ENCODE measurements around the gene PPIP5K1. TPM values are rescaled to one million over a fixed set of nuclear protein-coding genes. Genes with fewer than 3 reads are reported as not detected.

PPIP5K1 gene
- total RNA-seq, 1 donor from 2014 or later: 15.5 TPM

DNA sequence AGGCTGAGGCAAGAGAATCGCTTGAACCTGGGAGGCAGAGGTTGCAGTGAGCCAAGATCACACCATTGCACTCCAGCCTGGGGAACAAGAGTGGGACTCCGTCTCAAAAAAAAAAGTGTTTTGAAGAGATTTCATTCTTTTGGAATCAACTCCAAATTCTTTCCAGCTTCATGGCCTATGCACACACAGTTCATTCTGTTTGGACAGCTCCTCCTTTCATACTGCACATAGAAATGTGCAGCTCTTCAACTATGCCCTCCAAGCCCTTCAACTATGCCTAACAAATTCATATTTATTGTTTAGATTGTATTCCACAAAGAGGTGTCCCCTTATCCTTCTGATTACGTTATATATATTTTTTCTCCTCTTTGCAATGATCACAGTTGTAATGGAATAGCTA, 101.2 kb downstream of the PPIP5K1 start:
- no peak for DNase-seq

DNA sequence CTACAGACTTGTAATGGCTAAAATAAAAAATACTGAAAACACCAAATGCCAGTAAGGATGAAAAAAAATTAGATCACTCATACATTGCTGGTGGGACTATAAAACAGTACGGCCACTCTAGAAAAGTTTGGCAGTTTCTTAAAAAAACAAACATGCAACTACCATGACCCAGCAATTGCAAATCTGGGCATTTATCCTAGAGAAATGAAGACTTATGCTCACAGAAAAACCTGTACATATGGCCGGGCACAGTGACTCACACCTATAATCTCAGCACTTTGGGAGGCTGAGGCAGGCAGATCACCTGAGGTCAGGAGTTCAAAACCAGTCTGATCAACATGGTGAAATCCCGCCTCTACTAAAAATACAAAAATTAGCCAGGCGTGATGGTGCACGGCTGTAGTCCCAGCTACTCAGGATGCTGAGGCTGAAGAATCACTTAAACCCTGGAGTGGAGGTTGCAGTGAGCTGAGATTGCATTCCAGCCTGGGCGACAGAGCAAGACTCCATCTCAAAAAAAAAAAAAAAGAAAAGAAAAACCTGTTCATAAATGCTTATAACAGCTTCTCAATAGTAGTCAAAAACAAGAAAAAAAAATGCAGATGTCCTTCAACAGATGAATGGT, 102.6 kb downstream of the PPIP5K1 start:
- no peak for DNase-seq

DNA sequence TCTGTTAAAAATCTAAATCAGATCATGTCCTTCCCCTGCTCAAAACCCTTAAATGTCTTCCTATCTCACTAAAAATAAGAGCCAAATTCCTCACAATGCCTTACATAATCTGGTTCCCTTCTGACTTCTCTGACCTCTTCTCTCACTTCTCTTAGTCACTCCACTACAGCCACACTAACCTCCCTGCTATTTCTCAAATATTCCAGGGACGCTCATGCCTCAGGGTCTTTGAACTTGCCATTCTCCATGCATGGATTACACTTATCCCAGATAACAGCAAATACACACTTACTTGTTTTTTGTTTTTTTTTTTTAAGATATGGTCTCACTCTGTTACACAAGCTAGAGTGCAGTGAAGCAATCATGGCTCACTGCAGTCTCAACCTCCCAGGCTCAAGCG, 105.6 kb downstream of the PPIP5K1 start:
- DNase-seq: no peak

Small RNA genes within 50 kb of the gene (small RNA-seq; reads per million reads assigned to genes)
- gene RNU6-554P (ENCODE audit: low replicate concordance): not detected
- not detected for gene RNU6-610P (ENCODE audit: low replicate concordance)

Other genes with a start within 250 kb of the PPIP5K1 start
- gene ZSCAN29, start 219.2 kb downstream of the PPIP5K1 start, total RNA-seq: 37.8 TPM
- 13.2 TPM for gene TUBGCP4, start 219.1 kb downstream of the PPIP5K1 start, total RNA-seq
- 87.9 TPM for gene TP53BP1, start 97.1 kb downstream of the PPIP5K1 start, total RNA-seq
- 22.5 TPM for gene MAP1A, start 72.6 kb downstream of the PPIP5K1 start, total RNA-seq
- 4.3 TPM for gene CKMT1B, start 3.8 kb upstream of the PPIP5K1 start, total RNA-seq
- gene STRC, start 28.6 kb upstream of the PPIP5K1 start, total RNA-seq: 0.21 TPM
- gene CATSPER2, start 58.6 kb upstream of the PPIP5K1 start, total RNA-seq: 0.51 TPM
- 0.31 TPM for gene CKMT1A, start 103.7 kb upstream of the PPIP5K1 start, total RNA-seq
- gene PDIA3, start 156.2 kb upstream of the PPIP5K1 start, total RNA-seq: 126 TPM
- gene ELL3, start 186.8 kb upstream of the PPIP5K1 start, total RNA-seq: 6.1 TPM
- gene SERF2, start 202.1 kb upstream of the PPIP5K1 start, total RNA-seq: 272 TPM
- 0.10 TPM for gene SERINC4, start 210.0 kb upstream of the PPIP5K1 start, total RNA-seq
- 2.6 TPM for gene HYPK, start 210.4 kb upstream of the PPIP5K1 start, total RNA-seq
- 24.3 TPM for gene MFAP1, start 234.5 kb upstream of the PPIP5K1 start, total RNA-seq
- gene WDR76, start 236.8 kb upstream of the PPIP5K1 start, total RNA-seq: 11.7 TPM

Data from tongue (tissue), 3 donors.